Activated CD8-positive, alpha-beta memory T cell treated with anti-CD3 and anti-CD28 coated beads, Interleukin-2, amount 50 U/mL, for 24 hours (primary cell): ENCODE measurements around the gene PAPSS2.
A peak's percentile ranks its signal among the peaks of the same experiment; 100 is the strongest.

ENCODE experiments used
- DNase-seq: peaks from one replicate; pipeline ENCODE4 v3.0.0-alpha.2; 2020; ENCODE audit errors: extremely low read depth

Gene PAPSS2

DNA sequence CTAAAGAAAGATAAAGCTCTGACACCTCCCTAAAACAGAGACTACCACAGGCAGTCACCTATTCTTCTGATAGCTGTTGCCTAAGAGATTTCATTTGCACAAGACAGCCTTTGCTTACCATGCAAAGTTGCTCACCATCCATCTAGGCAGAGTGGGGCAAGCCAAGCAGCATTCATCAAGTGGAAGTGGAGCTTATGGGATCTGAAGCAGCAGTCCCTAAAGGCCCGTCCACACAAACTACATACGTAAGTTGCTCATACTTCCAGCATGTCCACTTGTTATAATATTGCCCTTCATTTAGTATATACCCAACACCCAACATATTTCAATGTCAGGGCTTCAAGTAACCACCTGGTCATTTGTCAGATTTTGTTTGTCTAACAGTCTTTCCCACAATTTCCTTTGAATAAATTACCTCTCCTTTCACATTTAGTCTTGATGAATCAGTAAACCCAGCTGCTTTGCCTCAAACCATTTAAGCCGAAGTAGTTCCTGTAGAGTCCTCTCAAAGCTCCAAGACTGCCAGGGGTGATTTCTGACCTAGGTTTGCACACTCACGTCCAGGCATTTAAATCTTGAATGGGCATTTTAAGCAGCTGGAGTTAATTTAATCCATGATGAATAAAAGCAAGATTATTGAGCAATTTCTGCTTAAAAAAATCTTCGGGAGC lies 90.5 kb downstream of the PAPSS2 start:
- DNase-seq, result no peak

DNA sequence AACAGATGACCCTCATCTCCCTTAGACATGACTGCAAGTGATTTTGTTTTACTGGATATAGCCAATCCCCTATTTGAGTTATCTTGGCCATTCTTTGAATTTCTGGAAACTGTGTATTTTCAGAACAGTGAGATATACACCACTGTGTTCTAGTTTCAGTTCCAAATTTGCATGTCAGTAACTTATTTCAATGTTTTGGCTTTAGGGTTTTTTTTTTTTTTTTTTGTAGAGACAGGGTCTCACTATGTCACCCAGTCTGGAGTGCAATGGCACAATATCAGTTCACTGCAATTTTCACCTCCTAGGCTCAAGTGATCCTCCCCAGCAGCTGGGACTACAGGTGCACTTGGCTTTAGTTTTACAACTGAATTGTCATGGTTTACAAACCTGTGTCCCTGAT lies 91.1 kb downstream of the PAPSS2 start:
- DNase-seq, result no peak

DNA sequence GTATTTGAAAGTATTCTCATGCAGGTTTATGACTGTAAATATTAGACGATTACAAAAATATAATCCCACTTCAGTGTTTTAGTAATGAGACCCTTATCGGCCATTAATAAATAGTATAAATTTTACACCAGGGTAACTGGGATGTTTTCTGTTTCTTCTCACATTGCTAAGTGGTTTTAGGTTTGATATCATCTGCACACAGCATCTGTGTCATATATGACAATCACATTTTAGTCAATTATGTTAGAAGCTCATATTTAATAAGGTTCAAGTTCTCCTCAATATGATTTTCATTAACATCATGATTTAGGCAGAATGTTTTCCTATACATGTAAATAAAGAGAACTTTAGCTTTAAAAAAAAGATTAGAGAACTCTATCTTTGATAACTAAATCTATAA lies 91.6 kb downstream of the PAPSS2 start:
- DNase-seq, result no peak

DNA sequence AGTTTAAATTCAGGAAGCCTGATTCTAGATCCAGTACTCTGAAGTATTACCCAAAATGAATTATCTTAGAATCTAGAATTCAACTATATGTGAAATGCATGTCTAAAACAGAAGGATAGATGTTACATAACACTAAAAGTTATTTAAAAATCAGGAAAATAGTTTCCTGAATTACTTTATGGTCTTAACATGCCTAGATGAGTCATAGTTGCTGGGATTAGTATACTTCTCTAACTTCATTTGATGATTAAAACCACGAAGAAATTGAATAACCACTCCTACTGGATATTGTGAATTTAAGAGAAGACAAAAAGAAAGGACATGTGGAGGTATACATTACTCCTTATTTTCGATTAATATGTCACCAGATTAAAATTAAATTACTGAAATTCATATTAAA lies 92.9 kb downstream of the PAPSS2 start:
- no peak for DNase-seq

DNA sequence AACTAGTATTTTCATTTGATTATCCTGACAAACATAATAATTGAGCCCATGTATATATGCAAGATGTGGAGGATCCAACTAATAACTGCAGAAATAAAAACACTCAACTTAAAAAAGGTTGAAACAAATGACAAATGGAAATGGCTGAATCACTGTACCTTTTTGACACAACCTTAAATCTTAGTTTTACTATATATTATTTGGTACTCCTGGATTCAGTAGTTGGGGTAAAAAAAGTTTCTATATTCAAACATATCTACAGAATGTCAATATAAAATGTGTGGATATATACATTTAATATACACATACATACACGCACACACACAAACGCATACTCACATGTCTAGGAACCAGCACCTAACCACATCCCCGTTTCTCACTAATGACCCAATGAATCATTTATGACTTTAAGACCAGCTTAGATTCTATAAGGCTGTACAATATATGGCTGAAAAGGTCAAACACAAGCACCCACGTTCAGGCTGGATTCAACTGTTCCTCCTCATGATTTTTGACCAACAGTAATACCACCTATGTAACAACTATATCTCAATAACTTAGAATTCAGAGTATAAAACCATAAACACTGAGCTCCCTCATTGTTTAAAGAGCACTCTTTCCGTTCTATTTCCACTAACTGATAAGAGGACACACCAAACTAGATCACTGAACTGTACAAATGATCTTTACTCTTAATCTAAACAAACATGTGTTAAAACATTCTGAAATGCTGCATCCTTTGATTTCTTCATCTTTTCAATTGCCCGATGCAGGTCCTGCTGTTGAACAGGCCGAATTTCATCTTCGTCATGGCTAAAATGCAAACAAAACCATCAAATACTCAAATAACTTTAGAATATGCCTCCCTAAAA lies 94.6 kb downstream of the PAPSS2 start:
- DNase-seq, result no peak

GRCh38 chr10:87757685-87758084 lies 98.0 kb downstream of the PAPSS2 start:
- DNase-seq, result no peak

- no peak for DNase-seq
These were observed 99.9 kb downstream of the PAPSS2 start for GRCh38 chr10:87759551-87759950.

- DNase-seq, result no peak
These were observed 100.7 kb downstream of the PAPSS2 start for GRCh38 chr10:87760195-87760905.

DNA sequence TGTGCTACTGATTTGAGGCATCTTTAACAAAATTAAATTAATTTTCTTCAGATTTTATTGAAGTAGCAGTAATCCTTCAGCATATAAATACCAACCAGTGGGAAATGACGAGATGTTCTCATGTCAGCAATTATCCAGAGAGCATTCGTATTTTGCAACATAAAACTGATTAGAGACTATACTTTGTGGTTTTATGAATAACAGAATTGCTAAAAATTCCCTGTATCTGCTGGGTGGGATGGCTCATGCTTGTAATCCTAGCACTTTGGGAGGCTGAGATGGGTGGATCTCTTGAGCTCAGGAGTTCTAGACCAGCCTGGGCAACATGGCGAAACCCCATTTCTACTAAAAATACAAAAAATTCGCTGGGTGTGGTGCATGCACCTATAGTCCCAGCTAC lies 101.5 kb downstream of the PAPSS2 start:
- no peak for DNase-seq

DNA sequence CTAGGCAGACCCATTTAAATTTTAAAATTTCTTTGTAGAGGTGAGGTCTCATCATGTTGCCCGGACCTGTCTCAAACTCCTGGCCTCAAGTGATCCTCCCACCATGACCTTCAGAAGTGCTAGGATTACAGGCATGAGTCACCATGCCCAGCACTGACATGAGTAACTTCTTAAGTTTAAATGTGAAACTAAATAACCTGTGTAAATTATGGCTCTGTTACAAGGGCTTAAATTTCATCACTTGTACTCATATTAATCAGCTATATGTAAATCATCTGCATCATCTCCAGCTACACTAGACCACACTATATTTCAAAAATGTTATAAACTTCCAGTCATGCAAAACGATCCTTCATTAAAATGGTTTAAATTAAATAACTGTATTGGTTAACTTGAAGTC lies 102.2 kb downstream of the PAPSS2 start:
- DNase-seq, result peak; percentile 13

GRCh38 chr10:87763086-87763861 lies 103.6 kb downstream of the PAPSS2 start:
- no peak for DNase-seq

DNA sequence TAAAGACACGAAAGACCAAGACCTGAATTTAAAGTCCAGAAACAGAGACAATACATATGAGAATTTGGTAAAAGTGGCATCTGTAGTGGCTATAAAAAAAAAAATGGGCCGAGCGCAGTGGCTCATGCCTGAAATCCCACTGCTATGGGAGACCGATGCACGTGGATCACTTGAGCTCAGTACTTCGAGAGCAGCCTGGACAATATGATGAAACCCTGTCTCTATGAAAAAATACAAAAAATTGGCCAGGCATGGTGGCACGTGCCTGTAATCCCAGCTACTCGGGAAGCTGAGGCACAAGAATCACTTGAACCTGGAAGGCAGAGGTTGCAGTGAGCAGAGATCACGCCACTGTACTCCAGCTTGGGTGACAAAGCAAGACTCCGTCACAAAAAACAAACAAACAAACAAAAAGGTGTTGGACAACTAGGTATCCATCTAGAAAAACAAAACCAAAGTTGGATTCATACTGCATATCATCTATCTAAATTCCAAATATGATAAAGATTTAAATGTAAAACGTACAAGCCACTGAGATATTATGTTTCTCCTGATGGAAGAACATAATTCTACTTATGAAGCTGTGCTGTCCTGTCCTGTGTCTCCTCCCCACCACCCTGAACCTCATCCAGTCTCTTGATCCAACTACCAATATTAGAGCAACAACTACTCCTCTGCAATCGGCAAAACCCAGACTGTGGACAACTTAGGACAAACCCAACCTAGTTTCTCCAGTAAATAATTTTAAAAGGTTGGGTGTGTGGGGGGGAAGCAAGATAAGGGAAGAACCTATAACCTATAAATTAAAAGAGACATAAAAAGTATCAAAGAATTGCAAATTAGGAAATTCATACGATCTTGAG lies 104.6 kb downstream of the PAPSS2 start:
- no peak for DNase-seq

DNA sequence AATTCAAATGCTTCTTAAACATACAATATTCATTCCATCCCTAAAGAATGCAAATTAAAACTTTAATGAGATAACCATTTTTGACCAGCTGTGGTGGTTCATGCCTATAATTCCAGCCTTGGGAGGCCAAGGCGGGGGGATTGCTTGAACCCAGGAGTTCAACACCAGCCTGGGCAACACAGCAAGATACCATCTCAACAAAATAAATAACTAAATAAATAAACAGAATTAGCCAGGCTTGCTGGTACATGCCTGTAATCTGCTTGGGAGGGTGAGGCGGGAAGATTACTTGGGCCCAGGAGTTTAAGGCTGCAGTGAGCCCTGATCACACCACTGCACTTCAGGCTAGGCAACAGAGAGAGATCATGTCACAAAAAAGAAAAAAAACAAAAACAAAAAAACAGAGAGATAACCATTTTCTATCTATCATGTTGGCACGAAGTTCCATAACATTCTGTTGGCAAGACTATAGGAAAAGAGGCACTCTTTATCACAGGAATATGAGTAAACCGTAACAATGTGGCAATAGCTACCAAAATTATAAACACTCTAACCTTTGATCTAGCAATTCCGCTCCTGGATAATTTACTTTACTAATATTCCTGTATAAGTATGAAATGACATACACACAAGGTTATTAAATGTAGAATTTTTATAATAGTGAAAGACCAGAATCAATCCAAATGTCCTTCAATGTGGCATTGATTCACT lies 106.1 kb downstream of the PAPSS2 start:
- DNase-seq, result no peak

GRCh38 chr10:87767253-87767652 lies 107.6 kb downstream of the PAPSS2 start:
- no peak for DNase-seq

GRCh38 chr10:87771871-87772500 lies 112.3 kb downstream of the PAPSS2 start:
- no peak for DNase-seq

GRCh38 chr10:87775766-87776165 lies 116.1 kb downstream of the PAPSS2 start:
- no peak for DNase-seq

DNA sequence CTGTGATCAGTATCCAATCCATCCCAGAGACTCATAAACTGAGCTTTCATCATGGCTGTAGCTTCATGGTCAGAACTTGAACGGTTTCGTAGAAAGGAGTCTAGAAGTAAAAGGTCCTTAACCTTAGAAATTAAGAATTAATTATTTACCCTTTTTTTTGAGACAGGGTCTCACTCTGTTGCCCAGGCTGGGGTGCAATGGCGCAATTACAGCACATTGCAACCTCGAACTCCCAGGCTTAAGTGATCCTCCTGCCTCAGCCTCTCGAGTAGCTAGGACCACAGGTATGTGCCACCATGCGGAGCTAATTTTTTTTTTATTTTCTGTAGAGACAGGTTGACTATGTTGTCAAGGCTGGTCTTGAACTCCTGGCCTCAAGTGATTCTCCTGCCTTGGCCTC lies 116.7 kb downstream of the PAPSS2 start:
- no peak for DNase-seq

DNA sequence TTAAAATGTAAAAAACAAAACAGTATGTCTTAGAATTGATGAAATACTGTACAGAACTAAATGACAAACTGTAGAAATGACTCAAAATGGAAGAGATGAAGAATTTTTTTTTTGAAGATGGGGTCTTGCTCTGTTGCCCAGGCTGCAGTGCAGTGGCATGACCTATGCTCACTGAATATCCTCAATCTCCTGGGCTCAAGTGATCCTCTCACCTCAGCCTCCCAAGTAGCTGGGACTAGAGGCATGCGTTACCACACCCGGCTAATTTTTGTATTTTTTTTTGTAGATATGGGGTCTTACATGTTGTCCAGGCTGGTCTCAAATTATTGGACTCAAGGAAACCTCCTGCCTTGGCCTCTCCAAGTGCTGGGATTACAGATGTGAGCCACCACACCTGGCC lies 121.9 kb downstream of the PAPSS2 start:
- no peak for DNase-seq

DNA sequence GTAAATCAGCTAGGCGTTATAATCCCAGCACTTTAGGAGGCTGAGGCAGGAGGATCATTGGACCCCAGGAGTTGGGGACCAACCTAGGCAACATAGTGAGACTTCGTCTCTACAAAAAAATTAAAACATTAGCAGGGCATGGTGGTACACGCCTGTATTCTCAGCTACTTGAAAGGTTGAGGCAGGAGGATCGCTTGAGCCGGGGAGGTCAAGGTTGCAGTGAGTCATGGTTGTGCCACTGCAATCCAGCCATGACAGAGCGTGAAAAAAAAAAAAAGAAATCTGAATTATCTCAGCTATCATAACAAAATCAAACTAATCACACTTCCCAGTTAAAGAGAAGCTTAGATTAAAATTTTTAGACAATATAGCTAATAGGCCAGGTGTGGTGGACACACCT lies 123.0 kb downstream of the PAPSS2 start:
- no peak for DNase-seq

GRCh38 chr10:87786421-87786820 lies 126.7 kb downstream of the PAPSS2 start:
- no peak for DNase-seq
